NCI-H526 treated with DMSO at 0.1 percent for 48 hours (cell line): Measurements from ENCODE around the gene NEIL3.

Experiments used
- DNase-seq: peaks from one replicate; lab custom pipeline; 2025; lab: John Stamatoyannopoulos, UW

NEIL3 gene

GRCh38 chr4:177309522-177310371 lies at the start of gene NEIL3:
TSS of gene NEIL3 (plus strand) at chr4:177309874. CDS start at chr4:177309954, 80 bp downstream.
- peak; percentile 64 for DNase-seq

DNA sequence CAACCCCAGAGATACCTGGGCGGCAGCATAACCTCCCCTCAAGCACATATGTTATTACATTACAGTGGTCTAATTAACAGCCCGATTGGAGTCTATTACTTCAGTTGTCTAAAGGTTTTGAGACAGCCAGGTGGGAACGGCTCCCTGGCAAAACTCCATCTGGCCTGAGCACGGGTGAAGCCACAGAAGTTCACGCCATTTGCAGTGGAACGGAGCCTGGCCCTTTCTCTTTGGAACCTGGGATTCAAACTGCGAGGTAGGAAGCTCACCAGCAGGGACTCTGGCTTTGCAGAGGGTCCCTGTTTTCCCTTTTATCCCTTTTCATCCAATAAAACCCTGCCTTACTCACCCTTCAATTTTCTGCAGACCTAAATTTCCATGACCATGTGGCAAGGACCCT lies 45.9 kb upstream of the NEIL3 start:
- DNase-seq = no peak

DNA sequence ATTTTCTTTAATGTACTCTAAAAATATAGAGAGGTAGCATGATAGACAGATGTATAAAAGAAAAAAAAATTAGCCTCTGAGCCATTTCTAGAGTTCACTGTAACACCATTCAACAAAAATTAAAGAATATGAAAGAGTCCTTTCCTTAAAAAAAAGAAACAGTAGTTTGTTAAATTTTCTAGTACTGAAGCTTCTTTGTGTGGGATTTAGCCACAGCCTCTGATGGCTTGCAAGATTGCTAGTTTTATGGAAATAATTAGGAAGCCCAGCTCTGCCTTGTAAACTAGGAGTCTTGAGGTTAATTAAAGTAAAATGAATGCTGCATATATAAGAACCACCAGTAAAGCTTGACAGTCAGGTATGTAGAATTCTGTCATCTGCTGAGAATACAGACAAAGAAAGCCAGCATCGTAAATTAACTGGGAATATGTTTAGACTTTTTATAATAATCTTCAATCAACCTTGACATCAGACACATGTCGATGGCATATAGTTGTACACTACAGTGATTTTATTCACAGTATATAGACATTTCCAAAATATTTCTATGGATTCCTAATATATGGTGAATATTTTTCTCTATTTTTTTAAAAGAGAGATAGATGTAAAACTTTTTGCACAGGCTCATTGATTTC lies 44.8 kb upstream of the NEIL3 start:
- DNase-seq = no peak

DNA sequence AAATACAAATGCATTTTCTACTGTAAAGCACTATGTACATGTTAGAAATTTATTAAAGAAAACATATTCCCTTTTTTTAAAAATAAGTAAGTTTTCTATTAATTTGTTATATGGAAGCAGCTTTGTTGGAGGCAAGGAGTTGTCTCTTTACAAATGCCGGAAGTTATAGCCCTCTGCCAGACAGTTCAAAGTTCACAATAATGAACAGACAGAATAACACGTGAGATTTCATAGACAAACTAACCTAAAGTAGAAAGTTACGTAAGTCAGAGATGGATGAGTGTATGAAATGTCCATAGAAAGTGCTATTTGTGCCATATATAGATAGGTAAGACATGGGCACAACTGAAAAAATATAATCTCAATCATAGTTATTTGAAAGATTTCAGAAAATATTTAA lies 43.9 kb upstream of the NEIL3 start:
- DNase-seq = no peak

DNA sequence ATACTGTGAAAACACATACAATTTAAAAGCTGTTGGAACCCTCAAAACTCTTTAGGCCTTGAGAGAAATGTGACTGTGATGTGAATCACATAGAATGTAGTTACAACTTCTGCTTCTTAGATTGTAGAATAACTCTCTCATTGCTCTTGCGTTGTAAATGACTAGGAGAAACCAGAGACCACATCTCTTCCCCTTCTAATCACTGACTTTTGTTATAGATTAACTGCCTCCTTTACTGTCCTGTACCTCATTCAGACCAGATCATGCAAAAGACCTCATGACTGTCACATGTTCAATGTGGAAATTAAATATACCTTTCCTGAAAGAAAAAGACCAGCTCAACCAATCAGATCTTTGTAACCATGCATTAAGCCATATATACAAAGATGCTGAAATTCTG lies 43.2 kb upstream of the NEIL3 start:
- DNase-seq = no peak

GRCh38 chr4:177267911-177268310 lies 41.8 kb upstream of the NEIL3 start:
- DNase-seq = no peak

GRCh38 chr4:177271091-177271490 lies 38.6 kb upstream of the NEIL3 start:
- no peak for DNase-seq

DNA sequence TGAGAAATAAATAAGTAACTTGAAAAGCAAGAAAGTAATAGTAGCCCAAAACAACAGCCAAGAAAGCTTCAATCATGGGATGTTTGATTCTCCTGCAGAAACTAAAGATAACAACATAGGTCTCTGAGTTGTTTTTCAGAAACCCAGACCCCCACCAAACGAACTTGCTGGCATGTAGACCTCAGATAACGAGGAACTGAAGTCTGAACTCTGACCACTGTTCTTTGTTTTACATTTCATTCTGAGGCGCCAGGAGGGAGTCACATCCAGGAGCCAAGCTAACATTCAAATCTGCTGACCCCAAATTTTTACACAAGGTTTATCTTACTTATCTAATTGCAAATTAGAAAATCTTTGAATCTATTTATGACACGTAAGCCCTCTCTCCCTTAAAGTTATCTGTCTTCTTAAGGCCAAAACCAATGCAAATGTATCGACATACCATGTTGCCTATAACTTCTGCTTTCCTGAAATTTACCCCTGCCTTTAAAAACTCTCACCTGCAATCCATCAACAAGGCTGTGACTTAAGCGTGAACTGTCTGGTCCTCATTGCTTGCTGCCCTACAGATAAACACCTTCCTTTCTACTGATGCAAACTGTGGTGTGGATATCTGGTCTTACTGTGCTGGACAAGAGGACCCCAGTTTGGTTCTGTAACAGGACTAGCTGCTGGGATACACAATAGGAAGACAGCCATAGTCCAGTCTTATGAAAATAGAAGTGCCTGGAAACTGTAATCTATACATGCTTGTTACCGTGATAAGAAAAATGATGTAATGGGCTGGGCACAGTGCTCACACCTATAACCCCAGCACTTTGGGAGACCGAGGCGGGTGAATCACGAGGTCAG lies 37.5 kb upstream of the NEIL3 start:
- DNase-seq = no peak

DNA sequence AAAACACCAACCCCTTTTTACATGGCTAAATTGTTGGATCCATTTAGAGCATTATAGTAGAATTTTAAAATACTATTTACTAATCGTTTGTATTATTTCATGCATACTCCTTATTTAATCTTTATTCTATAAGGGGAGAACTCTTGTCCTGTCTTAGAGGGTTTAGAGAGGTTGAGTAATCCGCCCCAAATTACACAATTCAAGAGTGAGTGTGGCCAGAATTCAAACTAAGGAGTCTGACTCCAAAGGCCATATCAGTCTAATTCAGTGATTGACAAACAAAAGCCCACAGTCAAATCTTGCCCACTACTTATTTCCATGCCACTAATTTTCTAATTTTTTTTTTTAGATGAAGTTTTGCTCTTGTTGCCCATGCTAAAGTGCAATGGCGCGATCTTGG lies 33.7 kb upstream of the NEIL3 start:
- no peak for DNase-seq

DNA sequence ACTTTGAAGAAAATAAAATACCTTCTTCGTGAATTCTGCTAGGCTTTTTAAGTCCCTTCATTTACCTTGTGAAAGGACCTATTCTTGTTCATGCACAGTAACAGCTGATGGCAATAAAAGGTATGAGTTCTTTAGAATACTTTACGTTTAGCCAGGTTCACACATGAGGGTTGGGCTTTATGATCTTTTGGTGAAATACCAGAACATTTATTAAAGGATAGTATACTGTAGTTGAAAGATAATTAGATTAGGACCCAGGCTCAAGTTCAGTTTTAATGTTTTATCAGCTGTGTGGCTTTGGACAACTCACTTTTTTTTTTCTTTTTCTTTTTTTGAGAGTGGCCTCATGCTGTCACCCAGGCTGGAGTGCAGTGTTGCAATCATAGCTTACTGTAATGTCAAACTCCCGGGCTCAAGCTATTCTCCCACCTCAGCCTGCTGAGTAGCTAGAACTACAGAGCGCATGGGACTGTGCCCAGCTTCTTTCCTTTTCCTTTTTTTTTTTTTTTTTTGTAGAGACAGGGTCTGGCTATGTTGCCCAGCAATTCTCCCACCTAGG lies 28.2 kb upstream of the NEIL3 start:
- no peak for DNase-seq

DNA sequence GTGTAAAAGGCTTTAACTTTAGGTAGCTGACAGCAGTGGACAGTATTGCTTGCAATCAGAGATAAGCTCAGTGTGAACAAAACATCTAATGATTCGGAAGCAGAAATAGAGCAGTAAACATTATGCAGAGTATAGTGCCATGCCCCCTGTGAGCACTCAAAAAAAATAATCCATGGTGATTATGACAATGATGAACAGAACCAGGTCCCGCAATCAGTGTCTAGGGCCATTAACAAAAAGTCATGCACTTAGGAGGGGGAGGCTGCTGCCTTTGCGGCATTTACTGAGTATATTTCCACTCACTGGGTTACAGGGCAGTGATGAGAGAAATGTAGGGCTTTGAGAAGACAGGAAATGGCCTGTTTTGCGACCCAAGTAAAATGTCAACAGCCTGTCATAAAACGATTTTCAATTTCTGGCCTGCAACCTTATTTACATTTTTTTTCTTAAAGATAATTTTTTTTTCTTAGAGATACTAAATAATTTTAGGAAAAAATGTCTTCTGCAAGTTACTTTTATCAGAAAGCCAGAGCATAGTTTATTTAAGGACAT lies 27.3 kb upstream of the NEIL3 start:
- DNase-seq = no peak

DNA sequence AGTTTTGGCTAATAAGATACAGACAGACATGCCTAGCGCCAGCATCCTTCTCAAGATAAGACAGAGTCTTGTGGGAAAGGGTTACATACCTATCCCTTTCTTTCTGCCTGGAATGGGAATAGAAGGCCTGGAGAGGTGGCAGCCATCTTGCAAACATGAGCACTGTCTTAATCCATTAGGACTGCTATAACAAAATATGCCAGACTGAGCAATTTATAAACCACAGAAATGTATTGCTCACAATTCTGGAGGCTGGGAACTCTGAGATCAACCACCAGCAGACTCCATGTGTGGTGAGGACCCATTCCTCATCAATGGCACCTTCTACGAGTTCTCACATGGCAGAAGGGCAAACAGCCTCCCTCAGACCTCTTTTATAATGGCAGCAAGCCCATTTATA lies 26.5 kb upstream of the NEIL3 start:
- no peak for DNase-seq

DNA sequence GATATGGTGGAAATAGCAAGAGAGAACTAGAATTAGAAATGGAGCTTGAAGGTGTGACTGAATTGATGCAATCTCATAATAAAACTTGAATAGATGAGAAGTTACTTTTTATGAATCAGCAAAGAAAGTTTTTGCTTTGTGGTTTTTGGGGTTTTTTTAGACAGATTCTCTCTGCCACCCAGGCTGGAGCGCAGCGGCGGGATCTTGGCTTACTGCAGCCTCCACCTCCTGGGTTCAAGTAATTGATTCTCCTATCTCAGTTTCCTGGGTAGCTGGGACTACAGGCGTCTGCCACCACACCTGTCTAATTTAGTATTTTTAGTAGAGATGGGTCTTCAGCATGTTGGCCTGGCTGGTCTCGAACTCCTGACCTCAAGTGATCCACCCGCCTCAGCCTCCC lies 23.7 kb upstream of the NEIL3 start:
- DNase-seq = no peak

GRCh38 chr4:177287255-177287654 lies 22.4 kb upstream of the NEIL3 start:
- no peak for DNase-seq

- DNase-seq = no peak
Observed at GRCh38 chr4:177288335-177288734, 21.3 kb upstream of the NEIL3 start.

DNA sequence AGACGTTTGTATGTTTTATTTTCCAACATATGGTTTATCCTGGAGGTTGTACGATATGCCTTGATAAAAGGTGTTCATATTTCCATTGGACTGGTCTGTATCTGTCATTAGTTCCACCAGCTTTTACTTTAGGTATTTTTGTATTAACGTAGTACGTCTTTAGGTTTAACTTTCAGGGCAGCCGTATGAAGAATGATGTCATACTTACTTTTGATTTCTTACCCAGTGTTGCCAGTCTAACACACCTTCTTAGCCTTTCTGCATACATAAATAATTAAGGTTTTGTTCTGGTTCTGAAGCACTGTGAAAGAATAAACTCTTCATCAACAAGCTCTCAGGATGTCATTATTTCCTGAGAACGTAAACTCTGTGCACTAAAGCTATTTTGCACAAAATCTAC lies 18.9 kb upstream of the NEIL3 start:
- DNase-seq = no peak

GRCh38 chr4:177292171-177292570 lies 17.5 kb upstream of the NEIL3 start:
- no peak for DNase-seq

- no peak for DNase-seq
Observed at GRCh38 chr4:177293208-177294033, 16.3 kb upstream of the NEIL3 start.

DNA sequence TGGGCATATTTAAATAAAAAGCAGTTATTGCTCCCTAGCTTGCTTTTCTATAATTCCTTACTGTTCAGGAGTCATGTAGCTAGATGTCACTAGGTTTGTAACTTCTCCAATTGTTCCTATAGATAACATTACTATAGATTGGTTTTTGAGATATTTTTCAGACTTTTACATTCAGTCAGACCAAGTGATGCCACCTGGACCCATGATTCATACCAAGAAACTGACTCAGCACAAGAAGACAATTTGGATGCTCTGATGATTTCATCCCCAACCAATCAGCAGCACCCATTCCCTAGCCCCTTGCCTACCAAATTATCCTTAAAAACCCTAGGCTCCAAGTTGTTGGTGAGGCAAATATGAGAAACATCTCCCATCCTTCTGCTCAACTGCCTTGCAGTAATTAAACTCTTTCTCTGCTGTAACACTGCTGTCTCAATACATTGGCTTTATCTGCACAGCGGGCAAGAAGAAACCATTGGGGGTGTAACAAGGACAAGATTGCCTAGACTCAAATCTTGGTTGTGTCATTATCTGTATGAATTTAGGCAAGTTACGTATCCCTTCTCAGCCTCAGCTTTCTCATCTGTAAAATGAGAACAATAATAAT lies 11.8 kb upstream of the NEIL3 start:
- no peak for DNase-seq

GRCh38 chr4:177301126-177301639 lies 8.5 kb upstream of the NEIL3 start:
- DNase-seq = no peak
